ENCODE data around the gene SLC25A52. TPM values are rescaled to one million over a fixed set of nuclear protein-coding genes. Genes with fewer than 3 reads are reported as not detected.

SLC25A52 gene
- total and polyA plus RNA-seq, 9 of the 15 experiments (the other 6 are each of a cell fraction or from before 2014, with no cell fraction given), result not detected

GRCh38 chr18:31798399-31798798 lies 37.7 kb upstream of the SLC25A52 start (continued):
- TF ChIP-seq MYC (IDR thresholded peaks at IDR 0.05; ENCODE audit: low read depth, low read length), result no peak
- TF ChIP-seq MYC (CRISPR knock-in tag; IDR thresholded peaks at IDR 0.05; ENCODE audit: borderline replicate concordance, low read depth), result no peak
- no peak for TF ChIP-seq ZSCAN29 (IDR thresholded peaks at IDR 0.05)
- TF ChIP-seq HLTF (IDR thresholded peaks at IDR 0.05), result no peak
- TF ChIP-seq MXI1 (IDR thresholded peaks at IDR 0.05; ENCODE audit: low read depth, low read length), result no peak
- no peak for TF ChIP-seq EGR1 (conservative IDR thresholded peaks at IDR 0.05)
- no peak for TF ChIP-seq ZNF655 (CRISPR knock-in tag; IDR thresholded peaks at IDR 0.05)
- TF ChIP-seq, protein P1, sequence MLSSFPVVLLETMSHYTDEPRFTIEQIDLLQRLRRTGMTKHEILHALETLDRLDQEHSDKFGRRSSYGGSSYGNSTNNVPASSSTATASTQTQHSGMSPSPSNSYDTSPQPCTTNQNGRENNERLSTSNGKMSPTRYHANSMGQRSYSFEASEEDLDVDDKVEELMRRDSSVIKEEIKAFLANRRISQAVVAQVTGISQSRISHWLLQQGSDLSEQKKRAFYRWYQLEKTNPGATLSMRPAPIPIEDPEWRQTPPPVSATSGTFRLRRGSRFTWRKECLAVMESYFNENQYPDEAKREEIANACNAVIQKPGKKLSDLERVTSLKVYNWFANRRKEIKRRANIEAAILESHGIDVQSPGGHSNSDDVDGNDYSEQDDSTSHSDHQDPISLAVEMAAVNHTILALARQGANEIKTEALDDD (IDR thresholded peaks at IDR 0.05), result no peak
- TF ChIP-seq FOXP1 (CRISPR knock-in tag; IDR thresholded peaks at IDR 0.05), result no peak
- no peak for TF ChIP-seq ZNF586 (CRISPR knock-in tag; conservative IDR thresholded peaks at IDR 0.05)
- TF ChIP-seq SIRT6 (IDR thresholded peaks at IDR 0.05; ENCODE audit: low read depth, low read length), result no peak
- TF ChIP-seq ZNF584 (CRISPR knock-in tag; IDR thresholded peaks at IDR 0.05; ENCODE audit: low read depth), result no peak

Measured in K562 (cell line).